Lower leg skin (tissue), 3 donors: Measurements from ENCODE around the gene ANKRD39.

Experiments
- CTCF ChIP-seq, 3 donors: fragments of 450-650 bp; IDR thresholded peaks; one replicate each; pipeline ENCODE4 v1.5.1; 2016; ENCODE audit warnings: antibody characterized with exemption in 3 of 3, mild to moderate bottlenecking in 3 of 3, moderate library complexity in 2 of 3
- POLR2A ChIP-seq, 2 donors: fragments of 450-650 bp; IDR thresholded peaks; one replicate each; pipeline ENCODE4 v1.6.1; 2016 to 2017; ENCODE audit warnings: antibody characterized with exemption in 2 of 2, mild to moderate bottlenecking in 1 of 2, moderate library complexity in 1 of 2

DNA sequence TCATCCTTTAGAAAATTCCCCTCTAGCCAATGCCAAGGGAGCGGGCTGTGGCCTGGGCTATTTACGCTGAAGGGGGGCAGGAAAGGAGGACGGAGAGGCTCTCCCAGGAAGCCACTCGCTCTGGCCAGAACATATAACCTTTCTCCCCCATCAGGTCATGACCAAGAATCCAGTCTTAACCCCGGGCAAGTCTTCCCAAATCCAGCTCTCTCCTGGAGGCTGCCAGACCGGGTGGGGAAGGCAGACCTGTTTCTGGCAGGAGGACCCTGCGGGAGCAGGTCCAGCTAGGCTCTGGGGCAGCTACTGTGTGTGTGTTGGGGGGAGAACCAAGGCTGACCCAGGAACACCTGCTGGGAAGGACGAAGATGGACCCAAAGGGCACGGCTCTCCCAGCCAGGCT is 25.5 kb upstream of the ANKRD39 start:
- no peak for TF ChIP-seq POLR2A (IDR thresholded peaks at IDR 0.05)
- TF ChIP-seq CTCF (IDR thresholded peaks at IDR 0.05): no peak
